DMS53 treated with DMSO at 0.1 percent for 48 hours (cell line): ENCODE measurements around the gene ARHGEF37.
"Not testable (repeated sequence)": the region's sequence is repeated elsewhere in the genome, so short reads cannot be mapped to it uniquely, and the experiment has no call there.

Experiments used
- DNase-seq: peaks from one replicate; lab custom pipeline; 2025; ENCODE audit not compliant: unreplicated experiment; lab: John Stamatoyannopoulos, UW

Gene ARHGEF37

DNA sequence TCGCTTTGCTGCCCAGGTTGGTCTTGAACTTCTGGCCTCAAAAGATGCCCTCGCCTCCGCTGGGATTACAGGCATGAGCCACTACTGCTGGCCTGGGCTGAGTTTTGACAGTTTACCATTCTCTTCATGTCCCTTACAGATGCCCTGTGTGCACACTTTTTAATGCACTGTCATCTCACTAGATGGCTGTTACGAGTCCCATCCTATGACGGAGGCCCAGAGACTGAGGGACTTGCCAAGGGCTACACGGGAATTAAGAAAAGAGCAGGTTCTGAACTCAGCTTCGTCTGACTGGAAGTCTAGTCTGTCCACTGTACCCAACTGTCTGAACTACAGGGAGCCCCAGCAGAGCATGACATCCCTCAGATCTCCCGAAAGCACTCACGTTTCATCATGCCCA lies 63.9 kb downstream of the ARHGEF37 start:
- DNase-seq = no peak

DNA sequence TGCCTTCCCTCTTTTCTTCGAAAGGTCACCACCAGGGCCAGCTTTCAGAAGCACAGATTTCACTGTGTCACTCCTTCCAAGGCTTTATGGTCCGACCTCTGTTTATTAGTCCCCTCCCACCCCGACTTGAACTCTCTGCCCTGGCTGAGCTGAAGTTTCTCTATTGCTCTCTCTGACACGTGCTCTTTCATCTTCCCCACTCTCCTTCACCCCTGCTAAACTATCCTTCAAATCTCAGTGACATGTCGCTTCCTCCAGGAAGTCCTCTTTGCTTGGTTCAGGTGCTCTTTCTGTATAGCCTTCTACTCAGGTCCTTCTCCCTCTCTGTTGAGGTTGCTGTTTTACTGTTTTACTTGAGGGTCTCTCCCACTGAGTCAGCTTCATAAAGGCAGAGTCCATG lies 64.4 kb downstream of the ARHGEF37 start:
- no peak for DNase-seq

DNA sequence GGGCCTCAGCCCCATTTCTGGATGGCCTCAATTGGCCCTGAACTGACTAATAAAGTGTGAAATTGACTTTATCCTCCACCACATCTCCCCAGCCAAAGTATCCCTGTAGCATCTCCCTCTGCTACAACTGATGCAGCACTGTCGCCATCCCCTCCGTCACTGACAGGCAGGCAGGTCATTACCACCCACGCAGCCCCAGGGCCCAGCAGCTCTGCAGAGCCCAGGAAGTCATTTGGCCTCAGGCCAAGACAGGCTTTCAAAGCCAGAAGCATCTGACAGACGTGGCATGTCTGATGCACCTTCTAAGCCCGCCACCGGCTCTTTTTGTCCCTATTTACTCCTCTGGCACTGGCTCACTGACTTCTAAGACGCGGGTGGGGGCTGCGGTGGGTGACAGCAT lies 65.3 kb downstream of the ARHGEF37 start:
- peak; percentile 28 for DNase-seq

DNA sequence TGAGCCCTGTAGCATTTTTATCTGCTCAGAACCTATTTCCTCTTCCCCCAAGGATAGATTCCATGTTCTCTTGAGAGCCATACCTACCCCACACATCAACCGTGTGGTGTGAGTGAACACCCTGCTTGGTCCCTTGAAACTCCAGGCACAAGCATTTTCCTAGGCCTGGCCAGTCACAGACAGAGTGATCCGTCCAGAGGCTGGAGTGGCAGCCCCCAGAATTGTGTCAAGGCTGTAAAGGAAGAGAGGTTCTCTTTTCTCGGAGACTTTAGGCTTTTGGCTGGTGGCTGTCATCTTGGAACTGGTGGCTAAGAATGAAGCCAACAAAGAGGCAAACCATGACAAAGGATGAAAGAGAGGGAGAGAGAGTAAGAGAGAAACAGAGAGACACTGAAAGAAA lies 66.0 kb downstream of the ARHGEF37 start:
- DNase-seq = no peak

DNA sequence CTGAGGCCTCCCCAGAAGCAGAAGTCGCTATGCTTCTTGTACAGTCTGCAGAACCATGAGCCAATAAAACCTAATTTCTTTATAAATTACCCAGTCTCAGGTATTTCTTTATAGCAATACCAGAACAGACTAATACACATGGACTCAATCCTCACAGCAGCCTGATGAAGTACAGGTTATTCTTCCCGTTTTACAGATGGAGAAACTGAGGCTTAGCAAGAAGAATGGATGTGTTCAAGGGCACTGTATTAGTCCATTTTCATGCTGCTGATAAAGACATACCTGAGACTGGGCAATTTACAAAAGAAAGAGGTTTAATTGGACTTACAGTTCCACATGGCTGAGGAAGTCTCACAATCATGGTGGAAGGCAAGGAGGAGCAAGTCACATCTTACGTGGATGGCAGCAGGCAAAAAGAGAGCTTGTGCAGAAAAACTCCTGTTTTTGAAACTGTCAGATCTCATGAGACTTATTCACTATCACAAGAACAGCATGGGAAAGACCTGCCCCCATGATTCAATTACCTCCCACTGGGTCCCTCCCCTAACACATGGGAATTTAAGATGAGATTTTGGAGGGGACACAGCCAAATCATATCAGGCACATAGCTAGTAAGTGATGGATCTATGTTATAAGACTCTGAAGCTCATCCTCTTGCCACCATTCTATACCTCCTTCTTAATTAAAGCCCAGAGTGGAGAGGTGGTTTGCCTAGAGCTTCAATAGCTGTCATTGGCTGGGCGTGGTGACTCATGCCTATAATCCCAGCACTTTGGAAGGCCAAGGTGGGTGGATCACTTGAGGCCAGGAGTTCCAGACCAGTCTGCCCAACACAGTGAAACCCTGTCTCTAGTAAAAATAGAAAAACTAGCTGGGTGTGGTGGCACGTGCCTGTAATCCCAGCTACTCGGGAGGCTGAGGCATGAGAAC lies 67.4 kb downstream of the ARHGEF37 start:
- not testable (repeated sequence) for DNase-seq

DNA sequence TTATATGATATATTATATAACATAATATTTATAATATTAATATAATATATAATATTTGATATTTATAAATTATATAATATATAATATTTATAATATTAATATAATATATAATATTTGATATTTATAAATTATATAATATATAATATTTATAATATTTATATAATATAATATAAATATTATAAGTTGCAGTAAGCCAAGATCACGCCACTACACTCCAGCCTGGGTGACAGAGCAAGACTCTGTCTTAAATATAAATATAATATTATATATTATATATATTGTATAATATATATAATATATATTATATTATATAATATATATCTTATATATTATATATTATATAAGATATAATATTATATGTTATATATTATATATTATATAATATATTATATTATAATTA lies 68.4 kb downstream of the ARHGEF37 start:
- not testable (repeated sequence) for DNase-seq

DNA sequence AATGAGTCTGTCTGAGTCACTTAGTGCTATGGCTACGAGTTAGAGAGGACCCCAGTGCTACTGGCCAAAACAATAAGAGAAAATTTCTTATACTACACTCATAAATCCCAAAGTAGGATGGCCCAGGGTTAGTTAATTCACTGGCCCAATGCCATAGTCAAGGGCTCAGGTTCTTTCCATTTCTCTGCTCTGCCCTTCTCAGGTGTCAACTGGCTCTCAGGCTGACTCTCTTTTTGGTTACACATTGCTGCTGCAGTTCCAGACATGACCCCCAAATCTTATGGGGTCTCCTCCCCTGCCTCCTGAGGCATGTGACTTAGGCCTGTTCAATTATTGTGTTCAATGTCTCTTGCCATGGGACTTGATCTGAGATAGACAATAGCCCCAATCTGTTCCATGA lies 70.4 kb downstream of the ARHGEF37 start:
- no peak for DNase-seq

DNA sequence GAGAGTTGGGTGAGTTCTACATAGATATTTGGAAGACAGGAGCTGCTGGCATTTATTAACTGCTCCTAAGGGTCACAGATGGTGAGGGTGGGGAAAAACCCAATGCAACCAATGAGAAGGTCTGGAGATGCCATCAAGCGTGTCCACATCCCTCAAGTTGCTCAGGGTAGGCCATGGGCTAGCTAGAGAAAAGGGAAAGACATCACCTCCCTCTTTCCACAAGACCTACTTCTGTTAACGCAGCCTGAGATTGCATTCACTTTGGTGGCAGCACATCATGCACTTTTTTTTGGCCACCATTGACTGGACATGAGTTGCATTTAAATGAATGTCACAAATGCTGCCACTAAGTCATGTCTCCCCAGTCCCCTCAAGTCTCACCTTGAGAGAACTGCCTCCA lies 71.4 kb downstream of the ARHGEF37 start:
- DNase-seq = no peak

DNA sequence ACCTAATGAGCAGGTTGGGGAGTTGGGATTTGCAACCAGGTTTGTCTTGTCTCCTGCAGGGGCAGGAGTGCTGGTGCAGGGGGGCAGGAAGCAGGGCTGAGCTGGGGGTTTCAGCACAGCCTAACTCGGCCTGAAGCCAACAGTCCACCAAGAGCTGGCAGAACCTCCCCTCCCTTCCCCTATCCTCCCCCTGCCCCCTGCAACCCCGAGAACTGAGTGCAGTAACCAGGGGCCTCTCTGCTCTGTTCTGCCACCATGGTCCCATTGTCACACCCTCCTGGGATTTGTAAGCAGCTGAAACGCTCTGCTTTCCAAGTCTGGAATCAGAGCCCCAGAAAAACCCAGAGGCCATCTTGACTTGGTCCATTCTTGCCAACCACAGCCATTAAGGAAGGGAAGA lies 72.9 kb downstream of the ARHGEF37 start:
- no peak for DNase-seq

DNA sequence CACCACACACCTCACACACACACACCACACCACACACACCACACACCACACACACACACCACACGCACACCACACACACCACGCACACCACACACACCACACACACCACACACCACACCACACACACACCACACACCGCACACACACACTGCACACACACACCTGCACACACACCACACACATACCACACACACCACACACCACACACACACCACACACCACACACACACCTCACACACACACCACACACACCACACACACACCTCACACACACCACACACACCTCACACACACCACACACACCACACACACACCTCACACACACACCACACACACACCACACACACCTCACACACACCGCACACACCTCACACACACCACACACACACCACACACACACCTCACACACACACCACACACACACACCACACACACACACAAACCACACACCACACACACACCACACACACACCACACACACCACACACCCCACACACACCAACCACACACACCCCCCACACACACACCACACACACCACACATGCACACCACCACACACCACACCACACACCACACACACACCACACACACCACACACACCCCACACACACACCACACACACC lies 73.7 kb downstream of the ARHGEF37 start:
- no peak for DNase-seq

DNA sequence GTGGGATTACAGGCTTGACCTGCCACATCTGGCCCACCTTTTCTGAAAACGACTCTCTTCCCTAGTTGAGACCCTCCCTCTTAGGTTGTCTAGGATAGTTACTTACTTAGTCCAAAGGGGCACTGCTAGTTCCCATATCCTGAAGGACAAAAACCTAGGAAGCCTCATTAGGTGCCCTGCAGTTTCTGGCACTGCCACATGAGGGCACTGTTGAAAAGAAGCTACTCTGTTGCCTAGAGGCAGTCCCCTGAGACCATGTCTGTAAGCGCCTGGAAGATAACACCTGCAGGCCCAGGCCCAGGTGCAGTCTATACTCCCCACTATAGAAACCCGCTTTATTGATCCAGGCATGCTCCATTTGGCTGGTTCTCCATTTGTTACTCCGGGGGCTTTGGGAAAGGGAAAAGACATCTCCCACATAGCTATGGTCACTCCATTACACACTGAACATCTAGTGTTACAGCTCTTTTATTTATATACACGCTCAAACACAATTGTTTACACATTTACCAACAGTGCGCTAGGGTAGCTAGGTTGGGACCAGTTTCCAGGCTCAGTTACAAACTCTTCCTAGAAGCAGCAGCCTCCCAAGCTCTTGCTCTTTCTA lies 75.4 kb downstream of the ARHGEF37 start:
- DNase-seq = peak; percentile 72

DNA sequence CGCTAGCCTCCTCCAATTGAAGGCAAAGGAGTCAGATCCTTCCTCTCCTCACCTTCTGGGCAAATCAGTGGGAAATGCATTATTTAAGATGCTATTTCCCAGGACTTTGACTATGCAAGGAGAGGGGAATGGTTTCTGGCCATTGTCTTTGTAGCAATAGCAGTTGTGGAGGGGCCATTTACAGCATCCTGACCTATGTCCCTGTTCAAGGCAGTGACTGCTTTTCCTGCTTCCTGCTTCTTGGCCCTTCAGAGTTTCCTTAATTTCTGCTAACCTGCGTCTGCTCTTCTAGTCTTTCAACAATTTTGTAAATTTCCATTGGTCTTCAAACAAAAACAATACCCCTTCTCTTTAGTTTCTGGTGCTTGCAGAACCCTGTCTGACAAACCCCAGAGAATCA lies 76.0 kb downstream of the ARHGEF37 start:
- DNase-seq = no peak

DNA sequence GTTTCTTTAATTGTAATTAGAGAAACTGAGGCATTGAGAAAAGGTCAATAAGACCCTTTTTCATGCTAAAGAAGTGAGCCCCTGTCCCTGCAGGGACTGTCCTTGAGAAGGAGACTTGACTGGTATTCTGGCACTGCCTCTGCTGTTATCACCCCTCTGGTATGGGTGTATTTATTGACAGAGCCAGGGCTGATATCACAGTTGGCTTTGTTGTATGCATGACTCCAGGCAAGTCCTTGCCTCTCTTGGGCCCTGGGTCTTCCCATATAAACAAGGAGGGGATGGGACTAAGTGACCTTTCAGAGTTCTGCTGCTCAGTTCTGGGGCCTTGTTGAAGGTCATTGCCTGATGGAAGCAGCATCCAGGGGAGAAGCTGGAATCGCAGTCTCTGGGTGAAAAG lies 77.0 kb downstream of the ARHGEF37 start:
- DNase-seq = no peak

DNA sequence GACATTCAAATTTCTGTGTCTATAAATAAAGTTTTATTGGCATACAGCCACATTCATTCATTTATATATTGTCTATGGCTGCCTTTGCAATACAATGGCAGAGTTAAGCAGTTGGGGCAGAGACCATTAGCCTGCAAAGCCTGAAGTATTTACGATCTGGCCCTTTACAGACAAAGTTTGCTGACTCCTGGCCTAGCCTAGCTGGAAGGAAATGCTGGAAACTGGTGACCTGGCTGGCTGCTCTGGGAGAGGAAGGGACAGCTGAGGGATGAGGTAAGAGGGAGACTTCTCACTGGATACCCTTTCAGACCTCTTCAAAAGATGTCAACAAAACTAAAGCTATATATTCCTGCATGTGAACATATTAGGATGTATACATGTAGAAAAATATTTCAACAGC lies 82.8 kb downstream of the ARHGEF37 start:
- DNase-seq = no peak

DNA sequence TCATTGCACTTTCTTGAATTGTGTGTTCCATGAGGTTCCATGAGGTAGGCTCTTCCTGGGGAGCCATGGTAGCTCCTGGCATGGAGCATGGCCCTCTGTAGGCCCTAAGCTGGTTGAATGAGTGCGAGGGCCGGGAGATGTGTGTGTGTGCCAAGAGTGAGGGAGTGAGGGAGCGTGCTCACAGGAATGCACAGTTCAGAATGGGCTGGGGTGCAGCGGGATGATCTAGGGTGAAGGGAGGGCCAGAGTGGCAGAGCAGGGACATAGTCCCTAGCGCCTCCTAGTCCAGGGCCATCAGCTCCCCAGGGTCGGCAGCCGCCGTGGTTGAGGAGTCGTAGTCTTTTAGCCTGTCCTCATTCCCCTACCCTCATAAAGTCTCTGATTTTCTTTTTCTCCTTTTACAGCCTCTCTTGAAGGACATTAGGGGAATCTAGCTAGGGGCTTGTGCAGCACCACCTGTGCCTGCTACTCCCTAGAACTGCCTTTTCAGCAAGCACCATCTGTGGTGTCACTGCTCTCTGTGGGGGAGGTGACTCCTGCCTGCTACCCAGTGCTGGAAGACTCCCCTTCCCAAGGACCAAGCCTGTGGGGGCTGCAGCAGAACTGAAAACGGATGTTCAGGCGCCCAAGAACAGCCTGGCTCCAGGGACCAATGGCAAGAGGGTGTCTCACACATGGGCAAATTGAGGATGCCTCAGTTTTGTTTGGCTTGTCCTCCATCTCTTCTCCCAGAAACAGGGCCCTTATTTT lies 83.5 kb downstream of the ARHGEF37 start:
- DNase-seq = no peak

DNA sequence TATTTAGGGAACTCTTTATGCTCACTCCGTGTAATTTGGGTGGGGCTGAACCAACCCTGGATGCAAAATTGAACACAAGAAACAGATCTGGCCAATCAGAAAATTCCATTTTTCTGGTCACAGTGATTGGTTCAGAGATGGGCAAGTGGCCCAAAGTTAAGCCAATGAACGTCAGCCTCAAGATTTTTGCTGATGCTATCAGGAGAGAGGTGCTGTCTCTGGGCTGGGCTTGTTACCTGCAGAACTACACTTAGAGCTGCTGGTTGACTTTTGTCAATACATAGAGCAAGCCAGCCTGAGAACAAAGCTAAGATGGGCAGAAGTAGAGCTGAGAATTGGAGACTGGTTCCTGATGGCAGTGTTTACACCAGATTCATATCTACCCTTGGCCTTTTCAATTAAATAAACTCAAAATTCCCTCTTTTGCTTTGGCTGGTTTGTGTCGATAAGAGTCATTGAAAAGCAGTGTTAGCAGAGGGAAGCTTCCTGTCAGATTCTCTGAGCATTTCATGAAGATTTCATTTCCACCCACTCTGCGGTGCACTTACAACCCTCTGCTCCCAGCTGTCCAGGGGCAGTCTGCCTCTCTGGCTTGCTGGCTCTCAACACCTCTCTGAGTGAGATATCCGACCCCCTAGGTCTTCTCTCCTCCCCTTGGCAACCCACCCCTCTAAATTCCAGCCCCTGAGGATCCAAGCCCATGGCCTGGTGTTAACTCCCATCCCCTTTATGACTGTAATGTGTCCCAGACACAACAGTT lies 84.3 kb downstream of the ARHGEF37 start:
- no peak for DNase-seq

DNA sequence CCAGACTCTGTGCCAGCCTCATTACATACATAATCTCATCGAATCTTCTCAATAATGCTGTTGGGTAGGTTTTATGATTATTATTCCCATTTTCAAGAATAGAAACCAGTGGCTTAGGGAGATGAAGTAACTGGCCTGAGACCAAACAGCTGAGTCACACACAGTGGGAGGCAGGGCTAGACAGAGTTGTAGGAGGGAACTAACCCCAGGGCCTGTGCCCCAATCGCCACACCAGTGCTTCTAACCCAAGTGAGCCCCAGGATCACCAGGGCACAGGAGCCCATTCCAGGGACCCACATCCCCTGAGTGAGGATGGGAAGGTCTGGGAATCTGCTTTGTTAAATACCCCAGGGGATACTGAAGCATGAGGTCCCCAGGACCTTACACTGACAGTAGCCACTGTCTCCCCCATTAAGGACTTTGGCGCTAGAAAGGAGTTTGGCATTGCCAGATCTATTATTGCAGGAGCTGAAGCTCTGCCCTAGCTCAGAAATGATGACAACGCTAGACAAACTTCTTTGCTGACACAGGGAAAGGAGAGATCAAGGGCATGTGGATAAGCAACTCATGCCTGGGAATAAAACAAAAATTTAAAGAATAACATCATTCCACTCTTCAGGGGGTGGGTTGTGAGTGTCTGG lies 85.0 kb downstream of the ARHGEF37 start:
- DNase-seq = no peak

DNA sequence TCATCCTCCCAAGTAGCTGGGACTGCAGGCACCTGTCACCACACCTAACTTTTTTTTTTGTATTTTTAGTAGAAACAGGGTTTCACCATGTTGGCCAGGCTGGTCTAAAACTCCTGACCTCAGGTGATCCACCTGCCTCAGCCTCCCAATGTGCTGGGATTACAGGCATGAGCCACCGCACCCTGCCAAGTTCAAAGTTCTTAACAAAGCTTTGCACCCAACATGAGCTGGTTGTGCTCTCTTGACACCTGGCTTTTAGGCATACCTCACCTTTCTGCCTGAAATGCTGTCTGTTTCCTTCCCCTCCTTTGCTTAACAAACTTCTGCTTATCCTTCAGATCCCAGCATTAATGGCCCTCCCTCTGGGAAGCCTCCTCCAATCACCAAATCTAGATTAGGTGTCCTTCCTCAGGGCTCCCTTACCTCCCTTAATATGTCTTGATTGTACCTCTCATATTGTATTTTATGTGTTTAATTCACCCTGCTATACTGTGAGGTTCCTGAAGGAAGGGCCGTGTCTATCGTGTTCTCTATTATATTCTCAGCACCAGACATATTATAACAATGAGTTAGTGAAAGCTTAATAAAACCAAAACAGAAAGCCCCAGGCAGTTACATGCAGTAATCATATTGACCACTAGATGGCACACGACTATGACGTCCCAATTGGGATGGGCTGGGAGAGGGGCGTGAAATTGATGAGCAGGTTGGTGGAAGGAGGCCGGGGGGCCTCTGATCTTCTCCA lies 86.0 kb downstream of the ARHGEF37 start:
- DNase-seq = peak; percentile 21

DNA sequence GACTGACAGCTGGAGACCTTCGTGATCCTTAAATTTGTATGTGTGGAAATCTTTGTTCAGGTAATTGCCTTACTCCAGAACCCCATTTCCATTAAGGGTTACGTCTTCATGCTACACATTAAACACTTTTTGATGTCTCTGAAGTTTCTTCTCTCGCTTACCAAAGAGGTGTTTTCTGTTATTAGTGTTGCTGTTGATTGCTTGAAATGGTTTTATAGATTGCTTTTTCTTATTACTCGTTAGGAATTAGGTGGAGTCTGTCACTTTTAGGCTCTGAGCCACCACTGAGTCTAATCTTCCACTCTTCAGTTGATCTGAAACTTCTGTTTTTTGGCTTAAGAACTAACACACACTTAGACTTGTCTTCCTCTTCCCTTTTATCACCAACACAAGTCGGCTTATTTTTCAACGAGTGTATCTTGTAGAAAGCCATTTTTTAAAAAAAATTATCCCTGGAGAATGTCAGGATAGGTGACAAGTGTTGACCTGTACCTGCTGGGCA lies 86.6 kb downstream of the ARHGEF37 start:
- DNase-seq = no peak
